ENCODE data around the gene OTX2.

OTX2 gene

GRCh38 chr14:56797569-56798446 is 12.5 kb downstream of the OTX2 start:
- H3F3A ChIP-seq (ENCODE audit: insufficient read depth, low read length) = no peaks in the 10 kb centered on the region
- no peak for TF ChIP-seq EZH2phosphoT487 (IDR thresholded peaks at IDR 0.05; ENCODE audit: low read length)
- TF ChIP-seq EZH2 (optimal IDR thresholded peaks at IDR 0.05; ENCODE audit: low read depth, low read length) = no peak
- TF ChIP-seq CTCF (IDR thresholded peaks at IDR 0.05; ENCODE audit: low read length) = no peak
- H3K4me1 ChIP-seq (ENCODE audit: low read length) = no peaks in the 10 kb centered on the region
- no peak overlapping the region for H3K27ac ChIP-seq (ENCODE audit: low read length)
- H3K9me3 ChIP-seq (replicated peaks; ENCODE audit: insufficient read depth, low read length) = no peaks in the 10 kb centered on the region
- H3K36me3 ChIP-seq (replicated peaks; ENCODE audit: insufficient read depth, low read length) = no peaks in the 10 kb centered on the region
- no peaks in the 10 kb centered on the region for H4K20me1 ChIP-seq (ENCODE audit: insufficient read depth, low read length)
- no peaks in the 10 kb centered on the region for H3K79me2 ChIP-seq (ENCODE audit: low read length)
- DNase-seq = no peak
- H3K4me3 ChIP-seq (ENCODE audit: low read length) = no peak overlapping the region
- H2AFZ ChIP-seq (ENCODE audit: low read length) = no peak overlapping the region
- H3K4me2 ChIP-seq (ENCODE audit: low read depth, low read length) = no peak overlapping the region
- no peak overlapping the region for H3K9ac ChIP-seq (ENCODE audit: low read length)
- H3K9me2 ChIP-seq (replicated peaks; ENCODE audit: insufficient read depth, low read length) = no peaks in the 10 kb centered on the region
- no peaks in the 10 kb centered on the region for H3K27me3 ChIP-seq (replicated peaks; ENCODE audit: insufficient read depth, low read length)

DNA sequence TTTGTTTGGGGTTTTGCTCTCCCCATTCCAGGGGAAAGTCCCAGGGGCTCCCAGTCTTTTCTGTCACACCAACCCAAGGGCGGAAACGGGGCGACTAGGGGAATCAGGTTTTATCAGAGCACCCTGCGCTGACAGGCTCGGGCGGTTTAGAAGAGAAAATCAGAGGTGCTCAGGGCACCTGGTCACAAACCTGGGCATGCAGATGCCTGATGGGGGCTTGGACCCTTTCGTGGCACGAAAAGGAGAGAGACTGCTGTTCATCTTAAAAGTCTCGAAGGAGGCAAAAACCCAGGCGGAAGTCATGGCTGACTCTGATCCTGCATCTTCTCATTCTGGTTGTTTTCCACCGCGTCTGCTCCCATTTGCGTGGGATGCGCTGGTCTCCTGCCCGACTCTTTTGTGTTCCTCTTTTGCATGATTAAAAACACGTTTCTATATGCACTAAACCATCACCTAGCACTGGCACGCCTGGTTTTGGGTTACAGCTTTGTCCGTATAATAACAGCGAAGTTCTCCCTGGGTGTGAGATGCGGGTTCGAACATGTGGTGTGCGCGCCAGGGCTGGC is 13.2 kb downstream of the OTX2 start:
- no peak overlapping the region for H3K27ac ChIP-seq (ENCODE audit: low read length)
- H3K36me3 ChIP-seq (replicated peaks; ENCODE audit: insufficient read depth, low read length) = no peaks in the 10 kb centered on the region
- no peaks in the 10 kb centered on the region for H3K79me2 ChIP-seq (ENCODE audit: low read length)
- no peak overlapping the region for H2AFZ ChIP-seq (ENCODE audit: low read length)
- H3F3A ChIP-seq (ENCODE audit: insufficient read depth, low read length) = no peaks in the 10 kb centered on the region
- no peak overlapping the region for H3K4me2 ChIP-seq (ENCODE audit: low read depth, low read length)
- no peak overlapping the region for H3K9ac ChIP-seq (ENCODE audit: low read length)
- no peaks in the 10 kb centered on the region for H3K9me3 ChIP-seq (replicated peaks; ENCODE audit: insufficient read depth, low read length)
- no peaks in the 10 kb centered on the region for H3K27me3 ChIP-seq (replicated peaks; ENCODE audit: insufficient read depth, low read length)
- no peaks in the 10 kb centered on the region for H3K9me2 ChIP-seq (replicated peaks; ENCODE audit: insufficient read depth, low read length)
- no peaks in the 10 kb centered on the region for H3K4me1 ChIP-seq (ENCODE audit: low read length)
- no peak overlapping the region for H3K4me3 ChIP-seq (ENCODE audit: low read length)
- H4K20me1 ChIP-seq (ENCODE audit: insufficient read depth, low read length) = no peaks in the 10 kb centered on the region
- no peak for DNase-seq
- TF ChIP-seq EZH2phosphoT487 (IDR thresholded peaks at IDR 0.05; ENCODE audit: low read length) (no peak), EZH2 (optimal IDR thresholded peaks at IDR 0.05; ENCODE audit: low read depth, low read length) (no peak), CTCF (IDR thresholded peaks at IDR 0.05; ENCODE audit: low read length) (no peak)

DNA sequence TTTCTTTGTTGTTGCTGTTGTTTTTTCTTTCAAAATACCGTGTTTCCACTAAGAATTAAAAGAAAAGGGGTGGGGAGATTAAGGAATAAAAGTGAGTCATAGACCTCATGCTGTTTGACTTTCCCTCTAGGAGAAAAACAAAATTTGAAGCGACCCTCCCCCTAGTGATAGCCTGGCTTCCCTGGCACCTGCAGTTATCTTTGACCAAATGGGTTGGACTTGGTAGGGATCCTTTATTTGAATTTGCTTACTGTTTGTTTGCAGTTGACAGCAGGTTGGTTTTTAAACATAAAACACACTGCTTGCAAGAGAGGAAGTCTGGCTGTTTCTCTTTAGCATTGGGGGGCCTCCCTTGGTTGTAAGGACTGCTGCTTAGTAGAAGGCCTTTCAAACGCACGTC is 14.0 kb downstream of the OTX2 start:
- no peak overlapping the region for H2AFZ ChIP-seq (ENCODE audit: low read length)
- H3K9me2 ChIP-seq (replicated peaks; ENCODE audit: insufficient read depth, low read length) = no peaks in the 10 kb centered on the region
- no peaks in the 10 kb centered on the region for H3K79me2 ChIP-seq (ENCODE audit: low read length)
- H4K20me1 ChIP-seq (ENCODE audit: insufficient read depth, low read length) = no peaks in the 10 kb centered on the region
- H3K4me1 ChIP-seq (ENCODE audit: low read length) = no peaks in the 10 kb centered on the region
- H3K27ac ChIP-seq (ENCODE audit: low read length) = no peak overlapping the region
- H3K4me2 ChIP-seq (ENCODE audit: low read depth, low read length) = no peak overlapping the region
- H3K27me3 ChIP-seq (replicated peaks; ENCODE audit: insufficient read depth, low read length) = no peaks in the 10 kb centered on the region
- H3K9me3 ChIP-seq (replicated peaks; ENCODE audit: insufficient read depth, low read length) = no peaks in the 10 kb centered on the region
- DNase-seq = no peak
- TF ChIP-seq EZH2phosphoT487 (IDR thresholded peaks at IDR 0.05; ENCODE audit: low read length) = no peak
- no peaks in the 10 kb centered on the region for H3K36me3 ChIP-seq (replicated peaks; ENCODE audit: insufficient read depth, low read length)
- H3K9ac ChIP-seq (ENCODE audit: low read length) = no peak overlapping the region
- H3K4me3 ChIP-seq (ENCODE audit: low read length) = no peak overlapping the region
- H3F3A ChIP-seq (ENCODE audit: insufficient read depth, low read length) = no peaks in the 10 kb centered on the region

GRCh38 chr14:56795284-56795622 is 15.0 kb downstream of the OTX2 start:
- no peak overlapping the region for H2AFZ ChIP-seq (ENCODE audit: low read length)
- H3K27me3 ChIP-seq (replicated peaks; ENCODE audit: insufficient read depth, low read length) = no peaks in the 10 kb centered on the region
- TF ChIP-seq CTCF (IDR thresholded peaks at IDR 0.05; ENCODE audit: low read length) (no peak), EZH2phosphoT487 (IDR thresholded peaks at IDR 0.05; ENCODE audit: low read length) (no peak), EZH2 (optimal IDR thresholded peaks at IDR 0.05; ENCODE audit: low read depth, low read length) (no peak)
- H3F3A ChIP-seq (ENCODE audit: insufficient read depth, low read length) = no peaks in the 10 kb centered on the region
- no peaks in the 10 kb centered on the region for H4K20me1 ChIP-seq (ENCODE audit: insufficient read depth, low read length)
- no peaks in the 10 kb centered on the region for H3K9me3 ChIP-seq (replicated peaks; ENCODE audit: insufficient read depth, low read length)
- H3K4me3 ChIP-seq (ENCODE audit: low read length) = no peak overlapping the region
- H3K36me3 ChIP-seq (replicated peaks; ENCODE audit: insufficient read depth, low read length) = no peaks in the 10 kb centered on the region
- H3K79me2 ChIP-seq (ENCODE audit: low read length) = no peaks in the 10 kb centered on the region
- no peak overlapping the region for H3K27ac ChIP-seq (ENCODE audit: low read length)
- H3K4me2 ChIP-seq (ENCODE audit: low read depth, low read length) = no peak overlapping the region
- DNase-seq = no peak
- no peaks in the 10 kb centered on the region for H3K4me1 ChIP-seq (ENCODE audit: low read length)
- no peak overlapping the region for H3K9ac ChIP-seq (ENCODE audit: low read length)
- H3K9me2 ChIP-seq (replicated peaks; ENCODE audit: insufficient read depth, low read length) = no peaks in the 10 kb centered on the region

Data from MM.1S (cell line).